GM12892 (cell line): ENCODE results near the gene TEX12.

Experiments used
- POLR2A ChIP-seq: IDR thresholded peaks from 2 replicates; pipeline ENCODE4 v1.6.1; 2011; ENCODE audit warnings: low read depth, low read length, control low read depth
- POLR2AphosphoS5 ChIP-seq: IDR thresholded peaks from 2 replicates; pipeline ENCODE4 v1.6.1; 2011; ENCODE audit warnings: low read depth, low read length, control low read depth

DNA sequence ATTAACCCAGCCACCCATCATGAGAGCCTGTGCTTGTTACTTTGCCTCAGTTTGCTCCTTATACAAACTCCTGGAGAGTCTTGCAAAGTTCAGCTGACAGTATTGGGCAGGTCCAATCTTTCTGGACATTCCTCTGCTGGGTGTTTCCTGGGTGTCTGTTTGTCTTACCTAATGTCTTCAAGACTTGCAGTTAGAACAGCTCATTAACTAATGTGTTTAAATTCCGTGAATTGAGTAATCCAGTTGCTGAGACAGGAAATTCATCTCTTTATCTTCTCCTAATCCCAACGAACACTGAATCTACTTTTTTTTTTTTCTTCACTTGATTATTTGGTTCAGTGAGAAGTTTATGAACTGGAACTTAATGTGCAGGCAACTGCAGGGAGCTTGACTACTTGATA is 28.8 kb downstream of the TEX12 start:
- no peak for TF ChIP-seq POLR2AphosphoS5
- TF ChIP-seq POLR2A = no peak
